Caco-2 (cell line): ENCODE data around the gene RPS24. TPM values are rescaled to one million over a fixed set of nuclear protein-coding genes. Genes with fewer than 3 reads are reported as not detected.

ENCODE experiments used
- BruUV-seq: library from RNA; stranded (reverse); fragments of 400-500 nt; replicated peaks from 2 replicates; lab custom pipeline; 2021; lab: Mats Ljungman, UMichigan
- CTCF ChIA-PET: fragments of 300-600 bp; sonication (Branson Sonifier 250); formaldehyde crosslinking; loops from one replicate; lab custom pipeline; 2022; ENCODE audit warnings: antibody characterized with exemption; lab: Charles Lee
- POLR2A ChIA-PET: fragments of 300-600 bp; sonication (Branson Sonifier 250); formaldehyde crosslinking; loops from one replicate; lab custom pipeline; 2022; ENCODE audit warnings: antibody characterized with exemption; lab: Charles Lee
- DNase-seq, 2 experiments: peaks; one replicate each; pipeline versions ENCODE4 v3.0.0 to v3.0.0-alpha.2; 2020 to 2022
- H3K27me3 ChIP-seq: replicated peaks from 2 replicates; pipeline ENCODE4 v1.6.0; 2011; ENCODE audit warnings: low read length; ENCODE audit not compliant: control insufficient read depth, insufficient read depth
- H3K36me3 ChIP-seq: 2 replicates; pipeline ENCODE4 v1.5.1; 2011; ENCODE audit warnings: low read length; ENCODE audit not compliant: control insufficient read depth, insufficient read depth
- H3K4me1 ChIP-seq: fragments of 250-450 bp; sonication (Bioruptor Pico); 2 replicates; pipeline ENCODE4 v1.5.1; 2020; ENCODE audit warnings: mild to moderate bottlenecking
- H3K4me3 ChIP-seq: 2 replicates; pipeline ENCODE4 v1.5.1; 2011; ENCODE audit warnings: low read depth, mild to moderate bottlenecking, control low read depth, low read length
- H3K9me3 ChIP-seq: fragments of 250-450 bp; sonication (Bioruptor Pico); 2 replicates; pipeline ENCODE4 v1.5.1; 2020; ENCODE audit warnings: mild to moderate bottlenecking, moderate library complexity
- H3K27ac Mint-ChIP-seq: one replicate; pipeline ENCODE4 v1.8.0; 2022; ENCODE audit warnings: mixed read lengths; ENCODE audit not compliant: unreplicated experiment
- H3K27me3 Mint-ChIP-seq: one replicate; pipeline ENCODE4 v1.8.0; 2022; ENCODE audit warnings: mixed read lengths; ENCODE audit not compliant: insufficient read depth, unreplicated experiment
- H3K36me3 Mint-ChIP-seq: one replicate; pipeline ENCODE4 v1.8.0; 2022; ENCODE audit warnings: mild to moderate bottlenecking, mixed read lengths; ENCODE audit not compliant: insufficient read depth, unreplicated experiment
- H3K4me1 Mint-ChIP-seq: one replicate; pipeline ENCODE4 v1.8.0; 2022; ENCODE audit warnings: low read depth, mixed read lengths; ENCODE audit not compliant: unreplicated experiment
- H3K4me3 Mint-ChIP-seq: one replicate; pipeline ENCODE4 v1.8.0; 2022; ENCODE audit warnings: mild to moderate bottlenecking, moderate library complexity, mixed read lengths; ENCODE audit not compliant: unreplicated experiment
- H3K9me3 Mint-ChIP-seq: one replicate; pipeline ENCODE4 v1.8.0; 2022; ENCODE audit warnings: mixed read lengths; ENCODE audit not compliant: unreplicated experiment
- CTCF ChIP-seq, 2 experiments: fragments of 200-600 bp in 1 of 2; IDR thresholded peaks; 1 replicate in 1 of 2; 2 replicates in 1 of 2; pipeline versions ENCODE4 v1.5.1 to v1.8.0; 2011 to 2022; ENCODE audit warnings: antibody characterized with exemption in 1 of 2, control low read depth in 1 of 2, inconsistent platforms in 1 of 2, low read depth in 1 of 2, low read length in 1 of 2, mild to moderate bottlenecking in 1 of 2, moderate library complexity in 1 of 2; ENCODE audit not compliant: insufficient read depth in 1 of 2, severe bottlenecking in 1 of 2, unreplicated experiment in 1 of 2
- intact Hi-C: fragments of 100-400 bp; cut with micrococcal nuclease; formaldehyde crosslinking; loops from one replicate; pipeline ENCODE4 v1.10.0; 2022; ENCODE audit not compliant: unreplicated experiment
- total RNA-seq: library from RNA; stranded (reverse); gene quantifications from 2 replicates; pipeline ENCODE4 v1.2.3, GENCODE V29; 2022

Gene RPS24
- total RNA-seq, 1 experiment from 2014 or later: 2,311 TPM

- POLR2A ChIA-PET: no interaction called here
- H3K4me3 ChIP-seq: no peak overlapping the region
- Mint-ChIP-seq H3K4me3 (no peak overlapping the region), H3K27me3 (no peaks in the 10 kb centered on the region), H3K9me3 (no peaks in the 10 kb centered on the region), H3K27ac (no peak overlapping the region), H3K4me1 (no peaks in the 10 kb centered on the region), H3K36me3 (peaks cover 70% of the 10 kb centered on the region)
- no peaks in the 10 kb centered on the region for H3K4me1 ChIP-seq
- H3K9me3 ChIP-seq: no peaks in the 10 kb centered on the region
- peaks cover 5% of the 10 kb centered on the region; the same call in 1 of the 2 replicates for H3K36me3 ChIP-seq
- intact Hi-C loops: loop anchor here (5.0 kb wide), 1 partner anchor 157 kb away; no protein-coding TSS in a partner anchor
- no TSS peak for BruUV-seq
- CTCF ChIA-PET: no interaction called here
- DNase-seq: peak in 1 of 2 experiments; percentile 7
- H3K27me3 ChIP-seq: no peaks in the 10 kb centered on the region
- TF ChIP-seq CTCF (IDR thresholded peaks at IDR 0.05; ENCODE audit: insufficient read depth in 1 of 2, low read depth in 1 of 2, low read length in 1 of 2, severe bottlenecking in 1 of 2, unreplicated experiment in 1 of 2): peak in 1 of 2 experiments; percentile 19
Observed at GRCh38 chr10:78004215-78005026, 29.2 kb upstream of the RPS24 start.

GRCh38 chr10:78007172-78007571 lies 26.5 kb upstream of the RPS24 start:
- Histone ChIP-seq H3K27me3 (no peaks in the 10 kb centered on the region), H3K9me3 (no peaks in the 10 kb centered on the region), H3K4me3 (no peak overlapping the region), H3K4me1 (no peaks in the 10 kb centered on the region), H3K36me3 (peaks cover 5% of the 10 kb centered on the region; the same call in 1 of the 2 replicates)
- BruUV-seq: no TSS peak
- no peaks in the 10 kb centered on the region for H3K9me3 Mint-ChIP-seq
- no peaks in the 10 kb centered on the region for H3K4me1 Mint-ChIP-seq
- H3K27ac Mint-ChIP-seq: no peak overlapping the region
- no peak for TF ChIP-seq CTCF (IDR thresholded peaks at IDR 0.05; ENCODE audit: insufficient read depth in 1 of 2, low read depth in 1 of 2, low read length in 1 of 2, severe bottlenecking in 1 of 2, unreplicated experiment in 1 of 2)
- H3K27me3 Mint-ChIP-seq: no peaks in the 10 kb centered on the region
- ChIA-PET POLR2A (no interaction called here), CTCF (no interaction called here)
- no peak overlapping the region for H3K4me3 Mint-ChIP-seq
- H3K36me3 Mint-ChIP-seq: peaks cover 73% of the 10 kb centered on the region
- DNase-seq: no peak
- intact Hi-C loops: no loop called here

GRCh38 chr10:78009662-78010061 lies 24.0 kb upstream of the RPS24 start:
- ChIA-PET CTCF (no interaction called here), POLR2A (no interaction called here)
- H3K9me3 Mint-ChIP-seq: no peaks in the 10 kb centered on the region
- H3K9me3 ChIP-seq: no peaks in the 10 kb centered on the region
- no peak overlapping the region for H3K4me3 ChIP-seq
- H3K4me3 Mint-ChIP-seq: no peak overlapping the region
- H3K27me3 Mint-ChIP-seq: no peaks in the 10 kb centered on the region
- no peak for TF ChIP-seq CTCF (IDR thresholded peaks at IDR 0.05; ENCODE audit: insufficient read depth in 1 of 2, low read depth in 1 of 2, low read length in 1 of 2, severe bottlenecking in 1 of 2, unreplicated experiment in 1 of 2)
- 0 out of 2 replicates have a peak, but pooled peaks cover 1% of the 10 kb centered on the region for H3K36me3 ChIP-seq
- intact Hi-C loops: no loop called here
- DNase-seq: no peak
- no peaks in the 10 kb centered on the region for H3K27me3 ChIP-seq
- peaks cover 75% of the 10 kb centered on the region for H3K36me3 Mint-ChIP-seq
- no peaks in the 10 kb centered on the region for H3K4me1 Mint-ChIP-seq
- no peaks in the 10 kb centered on the region for H3K4me1 ChIP-seq
- no peak overlapping the region for H3K27ac Mint-ChIP-seq
- BruUV-seq: no TSS peak
